A549 treated with Hydrocortisone at 1 μM for 4 hours (cell line): Measurements from ENCODE around the gene RNF181. TPM values are rescaled to one million over a fixed set of nuclear protein-coding genes. Genes with fewer than 3 reads are reported as not detected.

Experiments
- total RNA-seq: library from RNA; stranded (reverse); fragments of 200-300 nt; extraction: Qiagen RNA extraction; gene quantifications from 5 replicates; pipeline ENCODE4 v1.2.3, GENCODE V29; 2022

Gene RNF181
- 162 to 196 TPM (median 184 TPM) in 5 replicates for total RNA-seq

GRCh38 chr2:85595301-85596025, at the start of gene RNF181:
TSS of gene RNF181 (plus strand) at chr2:85595745. CDS start at chr2:85595764, 19 bp downstream.

GRCh38 chr2:85561280-85562212, 34.0 kb upstream of the RNF181 start, which contains the start of gene GGCX:
TSS of gene GGCX (minus strand) at chr2:85561493. CDS start at chr2:85561428, 65 bp downstream.

GRCh38 chr2:85577386-85578242, 17.9 kb upstream of the RNF181 start, which contains the start of gene VAMP8:
TSS of gene VAMP8 (plus strand) at chr2:85577586. CDS start at chr2:85577647, 61 bp downstream.

GRCh38 chr2:85584354-85584856, 11.1 kb upstream of the RNF181 start, which contains the start of gene VAMP5:
TSS of gene VAMP5 (plus strand) at chr2:85584431. CDS start at chr2:85584491, 60 bp downstream.

GRCh38 chr2:85602476-85603234, 7.1 kb downstream of the RNF181 start, which contains the start of gene TMEM150A:
TSS of gene TMEM150A (minus strand) at chr2:85602698. CDS start at chr2:85601948, 750 bp downstream.

GRCh38 chr2:85611705-85612587, 16.4 kb downstream of the RNF181 start, which contains the start of gene C2orf68:
TSS of gene C2orf68 (minus strand) at chr2:85612066. CDS start at chr2:85611984, 82 bp downstream.

Other genes with a start within 250 kb of the RNF181 start
- gene RETSAT, start 241.2 kb upstream of the RNF181 start, total RNA-seq, result 51.4 to 61.3 TPM (median 53.8 TPM) in 5 replicates
- gene ELMOD3, start 241.0 kb upstream of the RNF181 start, total RNA-seq, result 10.6 to 15.2 TPM (median 11.6 TPM) in 5 replicates
- gene CAPG, start 185.4 kb upstream of the RNF181 start, total RNA-seq, result 89.8 to 122 TPM (median 104 TPM) in 5 replicates
- 0.26 to 1.3 TPM (median 0.81 TPM) in 5 replicates for gene SH2D6, start 177.0 kb upstream of the RNF181 start, total RNA-seq
- 541 to 655 TPM (median 567 TPM) in 5 replicates for gene MAT2A, start 56.6 kb upstream of the RNF181 start, total RNA-seq
- 39.5 to 46.3 TPM (median 44.6 TPM) in 5 replicates for gene GGCX, start 34.3 kb upstream of the RNF181 start, total RNA-seq
- gene VAMP8, start 18.2 kb upstream of the RNF181 start, total RNA-seq, result 15.1 to 19.3 TPM (median 16.7 TPM) in 5 replicates
- gene VAMP5, start 11.3 kb upstream of the RNF181 start, total RNA-seq, result 0.20 to 0.25 TPM in 2 of 5 replicates, not detected in the others
- 13.4 to 16.0 TPM (median 14.5 TPM) in 5 replicates for gene TMEM150A, start 7.0 kb downstream of the RNF181 start, total RNA-seq
- gene C2orf68, start 16.3 kb downstream of the RNF181 start, total RNA-seq, result 19.3 to 28.5 TPM (median 24.6 TPM) in 5 replicates
- gene USP39, start 20.4 kb downstream of the RNF181 start, total RNA-seq, result 67.9 to 81.2 TPM (median 72.4 TPM) in 5 replicates
- 0.06 to 0.31 TPM (median 0.13 TPM) in 5 replicates for gene SFTPB, start 72.5 kb downstream of the RNF181 start, total RNA-seq
- 0.08 to 0.31 TPM (median 0.18 TPM) in 5 replicates for gene GNLY, start 98.6 kb downstream of the RNF181 start, total RNA-seq
- gene ATOH8, start 158.2 kb downstream of the RNF181 start, total RNA-seq, result 14.5 to 20.4 TPM (median 19.1 TPM) in 5 replicates